Kidney glomerular epithelial cell (primary cell): ENCODE data around the gene GTF3C2.
A peak's percentile ranks its signal among the peaks of the same experiment; 100 is the strongest.
"Not testable (repeated sequence)": the region's sequence is repeated elsewhere in the genome, so short reads cannot be mapped to it uniquely, and the experiment has no call there.

Experiments
- DNase-seq: peaks from one replicate; lab custom pipeline; 2025; lab: John Stamatoyannopoulos, UW

GTF3C2 gene

DNA sequence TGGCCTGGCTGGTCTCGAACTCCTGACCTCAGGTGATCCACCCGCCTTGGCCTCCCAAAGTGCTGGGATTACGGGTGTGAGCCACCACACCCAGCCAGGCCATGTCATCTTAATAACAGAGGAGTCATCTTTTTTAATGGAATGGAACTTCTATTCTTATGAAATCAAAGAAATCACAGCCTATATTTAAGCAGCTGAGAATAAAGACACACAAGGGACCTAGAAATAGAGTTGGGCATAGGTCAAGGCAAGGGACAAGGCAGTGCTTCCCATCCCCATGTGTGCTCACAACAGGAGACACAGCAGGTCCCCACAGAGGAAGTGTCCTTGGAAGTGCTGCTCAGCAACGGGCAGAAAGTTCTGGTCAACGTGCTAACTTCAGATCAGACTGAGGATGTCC is 17.0 kb upstream of the GTF3C2 start:
- DNase-seq, result no peak

DNA sequence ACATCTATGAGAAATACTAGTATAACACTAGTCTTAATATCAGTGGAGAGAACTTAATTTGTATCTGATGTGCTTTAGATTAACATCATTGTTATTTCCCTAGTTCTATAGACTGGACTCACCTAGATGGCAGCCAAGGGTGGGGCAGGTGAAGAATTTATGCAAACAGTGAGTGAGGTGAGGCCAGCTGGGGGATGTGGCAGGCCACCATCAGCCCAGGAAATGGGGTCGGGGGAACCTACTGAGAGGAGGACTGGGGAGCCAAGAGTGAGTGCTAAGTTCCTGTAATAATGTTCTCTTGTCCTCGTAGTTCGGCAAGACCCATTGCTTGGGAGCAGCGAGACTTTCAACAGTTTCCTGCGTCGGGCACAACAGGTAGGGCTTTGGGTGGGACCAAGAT is 16.4 kb upstream of the GTF3C2 start:
- no peak for DNase-seq

DNA sequence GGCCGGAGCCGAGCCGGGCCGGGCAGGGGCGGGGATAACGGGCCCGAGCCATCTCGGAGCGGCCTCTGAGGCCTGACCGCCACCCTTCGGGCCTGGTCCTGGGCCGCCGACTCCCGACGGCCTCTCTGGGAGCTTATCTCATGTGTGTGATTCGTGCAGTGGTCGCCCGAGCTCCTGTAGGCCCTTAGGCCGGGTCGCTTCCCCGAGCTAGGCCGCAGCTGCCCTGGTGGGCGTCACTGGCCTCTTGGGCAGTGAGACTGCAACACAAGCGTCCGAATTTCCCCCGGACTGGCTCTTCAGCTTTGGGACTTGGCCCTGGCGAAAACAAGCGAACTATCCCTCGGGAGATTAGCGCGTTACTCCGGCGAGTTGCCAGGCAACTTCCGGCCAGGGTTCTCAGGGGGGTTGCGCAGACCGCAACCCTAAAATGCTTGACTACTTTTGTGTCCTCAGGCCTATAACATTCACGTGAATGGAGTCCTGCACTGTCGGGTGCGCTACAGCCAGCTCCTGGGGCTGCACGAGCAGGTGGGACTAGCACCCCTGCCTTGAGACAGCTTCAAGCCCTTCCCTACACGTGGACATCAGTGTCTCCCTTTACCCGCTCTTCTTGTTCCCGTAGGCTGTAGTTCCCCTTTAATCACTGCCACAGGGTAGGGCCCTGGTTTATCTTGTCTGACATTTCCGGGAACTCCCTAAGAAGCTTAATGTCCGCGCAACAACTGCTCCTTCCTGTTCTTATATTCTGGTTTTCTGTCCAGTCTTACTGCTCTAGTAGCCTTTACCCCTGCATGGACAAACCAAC is 14.5 kb upstream of the GTF3C2 start:
- peak; percentile 46 for DNase-seq

DNA sequence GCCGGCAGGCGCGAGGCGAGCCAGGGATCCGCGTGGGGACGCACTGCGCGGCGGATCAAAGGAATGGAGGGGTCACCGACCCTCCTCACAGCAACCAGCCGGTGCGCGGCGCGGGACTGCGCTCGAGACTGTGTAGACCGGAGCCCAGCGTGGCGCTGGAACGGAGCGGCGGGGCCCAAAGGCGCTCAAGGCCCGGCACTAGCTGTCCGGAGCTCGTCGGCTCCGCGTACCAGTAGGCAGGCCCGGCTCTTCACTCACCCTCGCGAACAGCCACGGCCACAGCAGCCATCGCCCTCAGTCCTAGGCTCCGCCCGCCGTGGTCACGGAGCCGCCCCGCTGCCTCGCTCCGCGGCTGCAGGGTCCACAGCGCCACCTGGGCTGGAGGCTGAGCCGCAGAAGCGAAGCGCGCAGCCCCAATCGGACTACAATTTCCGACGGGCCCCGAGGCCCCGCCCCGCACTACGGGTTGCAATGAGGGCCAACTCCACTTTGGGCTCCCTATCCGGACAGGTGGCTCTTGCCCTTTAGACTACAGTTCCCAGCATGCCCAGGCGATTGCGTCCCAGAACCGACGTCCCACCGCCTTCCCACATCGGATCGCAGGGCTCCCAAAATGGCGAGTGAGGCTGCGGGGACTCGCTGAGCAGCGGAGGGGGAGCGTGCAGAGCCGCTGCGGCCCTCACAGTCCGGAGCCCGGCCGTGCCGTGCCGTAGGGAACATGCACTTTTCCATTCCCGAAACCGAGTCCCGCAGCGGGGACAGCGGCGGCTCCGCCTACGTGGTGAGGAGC is 13.7 kb upstream of the GTF3C2 start, which contains the start of the genes EIF2B4 and SNX17:
Gene EIF2B4 (minus strand): TSS at position 313 of the 790 bp plus-strand sequence. CDS start 24 bp downstream, at position 289.
Gene SNX17 (plus strand): TSS at position 591 of the 790 bp plus-strand sequence. CDS start 128 bp downstream, at position 719.
- DNase-seq, result peak; percentile 98

DNA sequence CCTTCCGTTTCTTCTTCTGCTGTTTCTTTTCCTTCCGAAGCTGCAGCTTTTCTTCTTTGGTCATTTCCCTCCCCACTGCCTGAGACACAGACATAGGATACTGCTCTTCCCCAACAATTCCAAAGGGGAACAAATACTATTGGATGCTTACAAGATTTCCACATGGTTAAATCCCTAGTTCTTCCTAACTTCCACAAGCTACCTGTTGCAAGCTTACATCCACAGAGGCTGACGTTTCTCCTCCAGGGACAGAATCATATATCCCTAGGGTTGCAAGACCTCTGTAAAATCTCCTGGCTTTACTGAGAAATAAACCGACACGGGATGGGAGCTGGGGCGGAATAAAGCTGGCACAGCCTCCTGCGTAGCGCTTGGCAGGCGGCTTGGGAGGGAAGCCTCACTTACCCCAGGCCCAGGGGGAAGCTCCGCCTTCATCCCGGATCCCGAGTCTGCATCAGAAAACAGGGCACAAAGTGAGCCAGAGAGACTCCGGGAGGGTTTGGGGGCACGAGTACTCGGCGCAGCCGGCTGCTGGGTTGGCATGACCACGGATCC is 13.0 kb upstream of the GTF3C2 start:
- DNase-seq, result no peak

DNA sequence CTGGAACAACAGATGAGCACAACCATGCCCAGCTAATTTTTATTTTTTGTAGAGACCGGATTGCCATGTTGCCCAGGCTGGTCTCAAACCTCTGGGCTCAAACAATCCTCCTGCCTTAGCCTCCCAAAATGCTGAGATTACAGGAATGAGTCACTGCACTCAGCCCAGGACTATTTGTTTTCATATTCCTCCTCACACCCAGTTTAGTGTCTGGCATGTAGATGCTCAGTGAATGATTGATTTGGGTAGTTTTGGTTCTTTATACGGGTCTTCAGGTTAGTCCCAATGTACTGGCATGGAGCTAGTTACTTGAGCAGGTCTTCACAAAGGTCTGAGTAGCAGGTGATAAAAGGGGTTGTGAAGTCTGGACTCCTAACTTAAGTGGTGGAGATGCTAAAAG is 7.4 kb upstream of the GTF3C2 start:
- DNase-seq, result no peak

DNA sequence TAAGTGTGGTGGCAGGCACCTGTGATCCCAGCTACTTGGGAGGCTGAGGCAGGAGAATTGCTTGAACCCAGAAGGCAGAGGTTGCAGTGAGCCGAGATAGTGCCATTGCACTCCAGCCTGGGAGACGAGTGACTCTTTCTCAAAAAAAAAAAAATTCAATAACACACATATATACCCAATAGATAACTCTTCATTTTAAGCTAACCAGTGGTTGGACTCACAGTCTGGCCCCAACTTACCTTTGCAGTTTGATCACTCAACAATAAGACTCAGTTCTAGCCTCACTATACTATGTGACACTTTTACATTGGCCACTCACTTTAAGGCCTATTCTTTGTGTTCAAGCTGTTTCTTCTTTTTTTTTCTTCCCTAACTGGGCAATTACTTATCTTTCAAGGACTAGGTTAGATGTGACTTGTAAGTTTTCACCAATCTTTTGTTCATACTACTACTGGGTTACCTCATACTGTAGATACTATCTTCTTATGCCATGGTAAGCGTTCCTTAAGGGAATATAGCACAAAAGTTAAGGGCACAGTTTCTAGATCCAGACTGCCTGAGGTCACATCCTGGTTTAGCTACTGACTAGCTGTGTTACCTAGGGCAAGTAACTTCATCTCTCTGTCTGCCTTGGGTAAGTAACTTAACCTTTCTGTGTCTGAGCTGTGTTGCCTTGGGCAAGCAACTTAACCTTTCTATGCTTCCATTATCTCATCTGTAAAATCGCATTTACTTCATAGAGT is 6.3 kb upstream of the GTF3C2 start:
- no peak for DNase-seq

DNA sequence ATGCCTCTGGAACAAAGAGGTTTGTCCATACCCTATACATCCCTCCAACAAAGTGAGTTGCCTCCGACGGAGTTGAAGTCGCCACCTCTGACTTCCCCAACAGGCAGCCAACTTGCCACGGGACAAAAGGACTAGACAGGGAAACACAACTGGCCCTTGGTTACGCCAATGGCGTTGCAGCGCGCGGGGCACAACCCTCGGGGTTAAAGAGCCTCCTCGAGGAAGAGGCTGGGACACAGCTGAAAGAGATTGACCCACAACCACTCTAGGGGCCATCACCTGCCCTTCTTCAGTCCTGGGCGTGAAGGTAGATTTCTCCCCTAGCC is 545 bp downstream of the GTF3C2 start:
- DNase-seq, result peak; percentile 36

DNA sequence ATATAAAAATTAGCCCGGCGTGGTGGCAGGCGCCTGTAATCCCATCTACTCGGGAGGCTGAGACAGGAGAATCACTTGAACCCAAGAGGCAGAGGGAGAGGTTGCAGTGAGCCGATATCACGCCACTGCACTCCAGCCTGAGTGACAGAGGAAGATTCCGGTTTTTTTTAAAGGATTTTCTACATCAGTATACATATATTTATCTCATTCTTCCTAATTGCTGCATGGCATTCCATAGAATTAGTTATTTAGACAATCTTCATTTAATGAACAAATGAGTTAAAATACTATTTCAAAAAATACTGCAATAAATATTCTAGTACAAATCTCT is 2.0 kb downstream of the GTF3C2 start:
- DNase-seq, result no peak

DNA sequence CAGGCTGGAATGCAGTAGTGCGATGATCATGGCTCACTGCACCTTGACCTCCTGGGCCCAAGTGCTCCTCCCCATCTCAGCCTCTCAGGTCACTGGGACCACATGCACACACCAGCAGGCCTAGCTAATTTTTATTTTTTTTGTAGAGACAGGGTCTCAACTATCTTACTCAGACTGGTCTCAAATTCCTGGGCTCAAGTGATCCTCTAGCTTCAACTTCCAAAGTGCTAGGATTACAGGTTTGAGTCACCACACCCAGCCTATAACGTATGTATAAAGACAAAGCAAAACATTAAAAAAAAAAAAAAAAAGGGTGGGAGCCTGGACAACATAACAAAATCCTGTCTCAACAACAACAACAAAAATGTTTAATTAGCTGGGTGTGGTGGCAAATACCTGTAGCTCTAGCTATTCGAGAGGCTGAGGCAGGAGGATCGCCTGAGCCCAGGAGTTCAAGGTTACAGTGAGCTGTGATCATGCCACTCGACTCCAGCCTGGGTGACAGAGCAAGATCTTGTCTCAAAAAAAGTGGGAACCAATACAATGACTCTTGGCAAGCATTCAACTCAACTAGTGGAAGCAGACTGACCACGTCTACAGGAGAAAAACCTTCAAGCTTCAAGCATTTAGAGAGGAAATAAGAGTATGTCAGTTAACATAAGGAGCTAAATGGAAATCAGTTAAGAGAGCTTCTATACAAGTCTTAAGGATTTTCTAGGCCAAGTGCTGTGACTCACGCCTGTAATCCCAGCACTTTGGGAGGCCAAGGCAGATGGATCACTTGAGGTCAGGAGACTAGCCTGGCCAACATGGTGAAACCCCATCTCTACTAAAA is 2.6 kb downstream of the GTF3C2 start:
- no peak for DNase-seq

DNA sequence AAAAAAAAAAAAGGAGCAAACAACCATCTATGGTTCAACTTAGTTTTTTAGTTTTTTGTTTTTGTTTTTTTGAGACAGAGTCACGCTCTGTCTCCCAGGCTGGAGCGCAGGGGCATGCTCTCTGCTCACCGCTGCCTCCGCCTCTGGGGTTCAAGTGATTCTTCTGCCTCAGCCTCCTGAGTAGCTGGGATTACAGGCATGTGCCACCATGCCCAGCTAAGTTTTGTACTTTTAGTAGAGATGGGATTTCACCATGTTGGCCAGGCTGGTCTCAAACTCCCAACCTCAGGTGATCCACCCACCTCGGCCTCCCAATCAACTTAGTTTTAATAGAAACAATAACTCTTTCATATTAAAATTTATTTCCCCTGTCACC is 3.2 kb downstream of the GTF3C2 start:
- DNase-seq, result not testable (repeated sequence)

DNA sequence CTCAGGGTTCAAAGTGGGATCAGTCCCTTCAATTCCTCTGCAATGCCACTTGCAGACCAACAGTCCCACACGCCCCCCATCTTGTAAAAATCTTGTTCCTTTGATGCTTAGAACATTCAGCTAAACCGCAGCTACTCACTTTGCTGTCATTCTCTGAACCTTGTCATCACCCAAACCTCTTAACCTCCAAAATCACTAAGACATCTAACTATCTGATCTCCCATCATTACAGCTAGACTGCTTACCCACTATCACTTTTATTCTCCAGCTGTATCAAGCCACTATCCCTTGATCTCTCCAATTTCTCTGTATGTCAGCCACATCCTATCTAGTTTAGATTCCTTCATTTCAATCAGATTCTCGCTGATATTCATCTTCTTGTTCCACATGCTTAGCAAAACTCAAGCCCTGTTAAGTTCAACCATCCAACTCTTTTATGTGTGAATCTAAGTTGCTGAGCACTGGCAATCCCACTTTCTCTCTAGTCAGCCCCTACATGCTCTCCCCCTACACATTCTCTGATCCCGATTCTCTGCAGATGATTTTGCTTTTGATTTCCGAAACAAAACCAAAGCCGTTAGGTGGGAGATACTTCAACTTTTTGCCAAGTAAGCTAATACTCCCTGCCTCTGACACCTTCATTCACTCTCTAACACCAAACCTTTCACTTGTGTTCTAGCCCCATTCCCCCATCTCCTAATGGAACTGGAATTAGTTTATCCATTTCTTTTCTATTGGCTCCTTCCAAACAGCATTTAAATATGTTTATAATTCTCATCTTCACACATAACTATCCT is 4.6 kb downstream of the GTF3C2 start:
- no peak for DNase-seq

DNA sequence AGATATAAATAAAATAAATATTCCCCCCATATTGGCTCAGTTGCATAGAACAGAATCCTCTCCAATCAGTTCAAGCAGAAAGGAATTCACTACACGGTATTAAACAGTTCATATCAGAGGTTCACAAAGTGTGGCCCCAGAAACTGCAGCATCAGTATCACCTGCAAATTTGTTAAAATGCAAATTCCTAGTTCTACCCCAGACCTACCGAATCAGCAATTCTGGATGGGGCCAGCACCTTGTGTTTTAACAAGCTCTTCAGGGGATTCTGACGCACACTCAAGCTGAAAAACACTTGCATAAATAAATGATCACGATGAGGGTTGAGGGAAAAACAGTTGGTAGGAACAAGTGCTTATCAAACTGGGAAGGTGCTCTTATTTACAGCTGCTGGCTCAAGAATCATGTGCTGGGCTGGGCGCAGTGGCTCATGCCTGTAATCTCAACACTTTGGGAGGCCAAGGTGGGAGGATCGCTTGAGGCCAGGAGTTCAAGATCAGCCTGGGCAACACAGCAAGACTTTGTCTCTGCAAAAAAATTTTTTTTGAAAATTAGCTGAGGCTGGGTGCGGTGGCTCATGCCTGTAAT is 6.4 kb downstream of the GTF3C2 start:
- no peak for DNase-seq

DNA sequence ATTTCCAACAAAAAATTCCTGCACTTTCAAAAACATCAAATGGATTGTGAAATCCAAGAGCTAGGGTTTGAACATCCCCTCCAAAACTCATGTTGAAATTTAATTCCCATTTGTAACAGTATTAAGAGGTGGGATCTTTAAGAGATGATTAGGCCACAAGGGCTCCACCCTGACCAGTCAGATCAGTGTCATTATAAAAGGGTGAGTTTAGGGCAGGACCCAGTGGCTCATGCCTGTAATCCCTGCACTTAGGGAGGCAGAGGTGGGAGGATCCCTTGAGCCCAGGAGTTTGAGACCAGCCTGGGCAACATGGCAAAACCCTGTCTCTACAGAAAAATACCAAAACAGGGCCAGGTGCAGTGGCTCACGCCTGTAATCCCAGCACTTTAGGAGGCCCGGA is 8.9 kb downstream of the GTF3C2 start:
- no peak for DNase-seq

DNA sequence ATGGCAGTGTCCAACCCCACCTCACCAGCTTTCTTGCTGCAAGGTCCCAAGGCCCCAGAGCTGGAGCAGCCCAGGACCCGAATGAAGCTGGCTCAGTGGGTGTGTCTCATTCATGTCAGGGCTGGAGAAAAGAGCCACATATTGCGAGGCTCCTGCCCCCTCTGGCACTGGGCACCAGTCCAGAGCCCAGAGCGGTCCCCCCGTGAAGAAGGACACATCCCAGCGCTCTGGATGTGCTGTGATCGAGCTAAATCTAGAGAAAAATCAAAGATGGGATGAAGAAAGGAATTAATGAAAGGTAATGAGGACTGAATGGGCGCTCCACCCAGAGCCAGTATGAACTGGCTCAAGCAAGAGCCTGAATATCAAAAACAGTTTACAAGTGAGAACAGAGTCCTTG is 20.4 kb downstream of the GTF3C2 start:
- DNase-seq, result no peak

DNA sequence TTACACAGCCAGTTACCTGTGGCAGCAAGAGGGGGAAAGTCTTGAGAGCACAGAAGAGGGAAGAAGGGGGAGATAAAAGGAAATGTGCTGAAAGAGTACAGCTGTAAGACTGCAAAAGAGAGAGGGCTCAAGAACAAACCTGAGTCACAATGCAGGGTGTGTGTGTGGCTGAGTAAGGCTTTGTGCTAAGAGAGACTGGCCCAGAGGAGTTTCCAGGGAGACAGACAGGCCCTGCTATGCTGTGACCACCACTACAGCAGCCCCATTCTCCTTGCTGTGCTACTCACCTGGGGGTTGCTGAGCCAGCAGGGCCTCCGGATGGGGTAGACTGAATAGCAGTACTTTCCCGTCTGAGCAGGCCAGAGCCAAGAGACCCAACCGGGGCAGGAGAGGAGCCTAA is 21.3 kb downstream of the GTF3C2 start:
- no peak for DNase-seq

DNA sequence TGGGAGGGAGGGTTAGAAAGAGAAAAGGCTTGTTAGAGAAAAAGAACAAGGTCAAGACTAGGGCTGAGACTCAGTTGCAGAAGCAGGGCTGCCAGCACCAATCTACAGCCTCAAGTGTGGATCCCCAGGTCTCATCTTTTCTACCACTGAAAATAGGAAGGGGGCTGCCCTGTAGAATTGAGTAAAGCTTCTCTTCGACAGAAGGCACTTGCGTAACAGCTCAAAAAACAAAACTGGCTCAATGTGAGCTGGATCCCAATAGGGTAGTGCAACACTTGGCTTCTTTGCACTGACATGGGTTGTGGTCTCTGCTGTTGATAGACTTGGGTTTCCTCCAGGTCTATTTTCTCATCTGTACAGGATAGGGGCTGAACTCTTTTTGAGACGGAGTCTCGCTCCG is 31.8 kb downstream of the GTF3C2 start:
- no peak for DNase-seq

DNA sequence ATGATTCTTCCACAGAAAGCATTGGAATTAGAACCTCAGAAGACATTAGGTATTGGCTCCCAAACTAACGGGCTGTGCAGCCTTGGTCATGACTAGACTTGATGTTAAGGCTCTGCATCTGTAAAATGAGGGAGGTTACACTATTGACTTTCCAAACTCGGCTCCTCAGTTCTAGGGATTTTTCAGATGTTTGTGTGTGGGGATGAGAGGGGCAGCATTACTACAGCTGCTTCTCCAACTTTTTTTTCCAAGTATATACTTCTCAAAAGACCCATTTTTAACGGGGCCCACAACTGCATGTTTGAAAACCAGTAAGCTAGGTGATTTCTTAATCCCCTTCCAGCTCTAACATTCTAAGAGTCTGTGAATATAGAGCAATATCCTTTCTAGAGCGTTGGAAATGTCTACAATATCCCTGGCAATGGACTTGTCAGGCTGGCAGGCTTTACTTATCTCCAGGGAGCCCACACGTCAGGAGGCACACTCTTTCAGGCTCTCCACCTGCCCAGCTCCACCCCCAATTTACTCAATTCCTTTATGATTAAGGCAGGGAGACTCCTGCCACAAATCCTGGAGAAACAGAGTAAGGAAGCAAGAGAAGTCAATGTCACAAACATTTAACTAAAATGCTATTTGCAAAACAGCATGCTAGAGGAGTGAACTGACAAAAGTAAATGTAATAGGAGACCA is 32.8 kb downstream of the GTF3C2 start:
- no peak for DNase-seq

DNA sequence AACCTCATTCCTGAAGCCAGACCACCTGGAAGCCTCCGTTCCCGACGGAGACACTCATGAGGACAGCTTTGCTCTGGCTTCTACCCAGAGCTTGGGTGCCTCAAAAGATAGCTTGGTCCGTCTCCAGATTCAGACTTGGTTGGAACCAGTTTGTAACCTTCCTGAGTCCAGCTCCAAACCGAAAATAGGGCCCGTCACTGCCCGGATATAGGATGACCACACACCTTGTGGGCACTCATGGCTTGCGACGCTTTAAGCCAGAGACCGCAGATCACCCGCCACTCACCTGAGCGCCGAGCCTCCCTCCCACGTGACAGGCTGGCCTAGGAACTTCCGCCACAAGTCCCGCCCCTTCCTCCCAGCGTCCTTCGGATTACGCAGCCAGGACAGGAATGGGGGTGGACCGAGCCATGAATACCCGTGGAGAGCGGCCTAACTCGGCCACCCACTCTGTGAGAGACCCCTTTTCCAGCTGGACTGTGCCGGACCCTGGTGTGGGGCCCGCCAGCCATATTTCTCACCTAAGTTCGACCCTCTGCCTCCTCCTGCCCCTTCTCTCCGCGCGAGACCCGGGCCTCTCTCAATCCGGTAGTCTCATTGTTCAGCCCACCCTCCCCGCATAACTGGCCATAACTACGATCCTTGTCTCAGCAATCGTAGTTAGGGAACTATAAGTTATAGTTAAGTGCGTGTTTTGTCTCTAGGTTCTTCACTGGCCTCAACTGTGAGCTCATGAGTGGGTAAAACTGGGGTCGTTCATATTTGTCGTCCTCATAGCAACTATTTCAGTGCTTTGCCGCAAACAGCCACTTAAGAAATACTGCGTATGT is 33.6 kb downstream of the GTF3C2 start, which contains the start of gene MPV17:
Gene MPV17 (minus strand): TSS at position 332 of the 830 bp plus-strand sequence. CDS start 580 bp downstream, outside the sequence.
- DNase-seq, result peak; percentile 73
